ENCODE data around the gene VPS33A. TPM values are rescaled to one million over a fixed set of nuclear protein-coding genes. Genes with fewer than 3 reads are reported as not detected.

VPS33A gene
- total and polyA plus RNA-seq, 2 of the 13 experiments (the other 11 are each of a cell fraction or from before 2014, with no cell fraction given) = 11.0 to 43.6 TPM

- TF ChIP-seq ZNF639 (CRISPR knock-in tag; conservative IDR thresholded peaks at IDR 0.05) (no peak), ETV5 (CRISPR knock-in tag; IDR thresholded peaks at IDR 0.05; ENCODE audit: borderline replicate concordance) (no peak), RFX5 (IDR thresholded peaks at IDR 0.05; ENCODE audit: low read depth, low read length) (no peak), SOX5 (CRISPR knock-in tag; IDR thresholded peaks at IDR 0.05; ENCODE audit: borderline replicate concordance) (no peak), RNF219 (CRISPR knock-in tag; IDR thresholded peaks at IDR 0.05) (no peak), RXRB (CRISPR knock-in tag; IDR thresholded peaks at IDR 0.05; ENCODE audit: borderline replicate concordance) (no peak), E2F5 (CRISPR knock-in tag; conservative IDR thresholded peaks at IDR 0.05) (no peak), PATZ1 (CRISPR knock-in tag; IDR thresholded peaks at IDR 0.05) (0 out of 2 replicates have a peak, but pooled peaks have one; percentile 32), ZNF614 (CRISPR knock-in tag; IDR thresholded peaks at IDR 0.05; ENCODE audit: borderline replicate concordance) (no peak), ZNF225 (CRISPR knock-in tag; IDR thresholded peaks at IDR 0.05) (no peak), SP1 (IDR thresholded peaks at IDR 0.05) (no peak), SP1 (CRISPR knock-in tag; IDR thresholded peaks at IDR 0.05) (no peak), REL (CRISPR knock-in tag; conservative IDR thresholded peaks at IDR 0.05) (no peak), FOXO4 (CRISPR knock-in tag; conservative IDR thresholded peaks at IDR 0.05) (no peak), SMC3 (IDR thresholded peaks at IDR 0.05; ENCODE audit: low read length) (no peak), ZNF652 (CRISPR knock-in tag; IDR thresholded peaks at IDR 0.05; ENCODE audit: borderline replicate concordance, low read depth) (no peak), CREM (IDR thresholded peaks at IDR 0.05) (no peak), CREM (CRISPR knock-in tag; IDR thresholded peaks at IDR 0.05) (no peak), AHR (CRISPR knock-in tag; IDR thresholded peaks at IDR 0.05) (no peak), MED8 (CRISPR knock-in tag; IDR thresholded peaks at IDR 0.05; ENCODE audit: insufficient replicate concordance) (no peak), RXRA (CRISPR knock-in tag; IDR thresholded peaks at IDR 0.05) (0 out of 2 replicates have a peak, but pooled peaks have one; percentile 30)
Observed at GRCh38 chr12:122200541-122201175, 65.6 kb downstream of the VPS33A start (continued).

Data from HepG2 (cell line).